Testis (tissue), 3 donors: ENCODE data around the gene CTU2. TPM values are rescaled to one million over a fixed set of nuclear protein-coding genes. Genes with fewer than 3 reads are reported as not detected.

ENCODE experiments used
- DNase-seq: peaks from one replicate; pipeline ENCODE4 v3.0.0-alpha.2; 2019
- H3K27ac ChIP-seq, 2 donors: fragments of 200-600 bp; sonication (generic); one replicate each; pipeline ENCODE4 v1.5.1; 2019
- H3K27me3 ChIP-seq: fragments of 200-600 bp; sonication (generic); one replicate; pipeline ENCODE4 v1.5.1; 2019
- H3K36me3 ChIP-seq: fragments of 200-600 bp; sonication (generic); one replicate; pipeline ENCODE4 v1.5.1; 2017; ENCODE audit warnings: low read depth; ENCODE audit errors: missing control alignments
- H3K4me1 ChIP-seq: fragments of 200-600 bp; sonication (generic); one replicate; pipeline ENCODE4 v1.5.1; 2019
- H3K4me3 ChIP-seq, 2 donors: fragments of 200-600 bp; sonication (generic); one replicate each; pipeline ENCODE4 v1.5.1; 2017 to 2019
- H3K9me3 ChIP-seq: fragments of 200-600 bp; sonication (generic); one replicate; pipeline ENCODE4 v1.5.1; 2017
- CTCF ChIP-seq, 3 experiments: fragments of 450-650 bp in 2 of 3; fragments of 200-600 bp in 1 of 3; sonication (generic) in 1 of 3; IDR thresholded peaks; one replicate each; pipeline ENCODE4 v1.5.1; 2016 to 2019; ENCODE audit warnings: antibody characterized with exemption in 3 of 3, mild to moderate bottlenecking in 2 of 3, moderate library complexity in 1 of 3
- POLR2A ChIP-seq: fragments of 450-650 bp; IDR thresholded peaks from one replicate; pipeline ENCODE4 v1.6.1; 2017; ENCODE audit warnings: antibody characterized with exemption, mild to moderate bottlenecking, moderate library complexity
- WGBS, 2 donors: methylation state at CpG; one replicate each; pipeline ENCODE4 v1.1.5; 2018; 5-methylcytosine and 5-hydroxymethylcytosine counted together
- intact Hi-C: fragments of 100-400 bp; cut with DNase I; formaldehyde crosslinking; loops from one replicate; pipeline ENCODE4 v1.15.1; 2023; ENCODE audit warnings: low total_unique reads
- polyA plus RNA-seq: library from polyadenylated mRNA; stranded (reverse); fragments of 350-450 nt; fragmentation: Illumina TruSeq; extraction: RNeasy Lipid Tissue Mini Kit (QIAGEN cat#74804); gene quantifications from one replicate; pipeline ENCODE4 v1.2.3, GENCODE V29; 2014; ENCODE audit warnings: low read depth, low replicate concordance; ENCODE audit not compliant: insufficient read depth
- total RNA-seq, 2 donors: library from RNA; depleted of rRNA; stranded (reverse); fragments of >200 nt; gene quantifications; one replicate each; pipeline ENCODE4 v1.2.3, GENCODE V29; 2016

The CTU2 gene
- total and polyA plus RNA-seq, 3 donors from 2014 or later, result 19.8 to 25.4 (median 24.8) TPM

GRCh38 chr16:88760424-88761142, 54.3 kb downstream of the CTU2 start:
- DNase-seq, result no peak
- H3K4me3 ChIP-seq, result no peak overlapping the region

GRCh38 chr16:88761143-88761534, 54.8 kb downstream of the CTU2 start:
- TF ChIP-seq CTCF (IDR thresholded peaks at IDR 0.05) (no peak), POLR2A (no peak)
- Histone ChIP-seq H3K9me3 (no peaks in the 10 kb centered on the region), H3K36me3 (no peaks in the 10 kb centered on the region), H3K27ac (no peak overlapping the region), H3K27me3 (no peaks in the 10 kb centered on the region), H3K4me3 (no peak overlapping the region), H3K4me1 (no peaks in the 10 kb centered on the region)
- WGBS, 2 donors, result 88 to 100% methylated on average over 1 to 11 of the region's 11 CpGs
- intact Hi-C loops, result no loop called here
- no peak for DNase-seq

More at GRCh38 chr16:88760424-88761142, 54.3 kb downstream of the CTU2 start:
- H3K9me3 ChIP-seq, result no peaks in the 10 kb centered on the region
- H3K4me1 ChIP-seq, result no peaks in the 10 kb centered on the region
- TF ChIP-seq CTCF (IDR thresholded peaks at IDR 0.05), result no peak
- H3K27me3 ChIP-seq, result no peaks in the 10 kb centered on the region
- intact Hi-C loops, result no loop called here
- H3K27ac ChIP-seq, result no peak overlapping the region
- H3K36me3 ChIP-seq, result no peaks in the 10 kb centered on the region
- WGBS, 2 donors, result 84 to 88% methylated on average over 14 to 24 of the region's 24 CpGs

GRCh38 chr16:88761830-88762229, 55.5 kb downstream of the CTU2 start:
- WGBS, 2 donors, result 76% methylated on average over 10 of the region's 10 CpGs; no CpG with 5 or more reads in 1 of the 2 donors
- no peak overlapping the region for H3K27ac ChIP-seq
- intact Hi-C loops, result no loop called here
- no peaks in the 10 kb centered on the region for H3K36me3 ChIP-seq
- H3K4me3 ChIP-seq, result no peak overlapping the region
- no peaks in the 10 kb centered on the region for H3K4me1 ChIP-seq
- TF ChIP-seq POLR2A (no peak), CTCF (IDR thresholded peaks at IDR 0.05) (no peak)
- H3K9me3 ChIP-seq, result no peaks in the 10 kb centered on the region
- no peaks in the 10 kb centered on the region for H3K27me3 ChIP-seq
- no peak for DNase-seq

- WGBS, 2 donors, result 82 to 84% methylated on average over 9 to 16 of the region's 16 CpGs
- no peak overlapping the region for H3K4me3 ChIP-seq
These were observed 56.1 kb downstream of the CTU2 start for GRCh38 chr16:88762258-88762870.

More at GRCh38 chr16:88762258-88762870, 56.1 kb downstream of the CTU2 start:
- no peak for DNase-seq
- intact Hi-C loops, result no loop called here
- Histone ChIP-seq H3K27ac (no peak overlapping the region), H3K9me3 (no peaks in the 10 kb centered on the region), H3K27me3 (no peaks in the 10 kb centered on the region), H3K4me1 (no peaks in the 10 kb centered on the region), H3K36me3 (no peaks in the 10 kb centered on the region)
- TF ChIP-seq POLR2A (no peak), CTCF (IDR thresholded peaks at IDR 0.05) (no peak)
